CD14-positive monocyte (primary cell): ENCODE data around the gene TCEANC. TPM values are rescaled to one million over a fixed set of nuclear protein-coding genes. Genes with fewer than 3 reads are reported as not detected.

ENCODE experiments used
- DNase-seq, 3 donors: peaks; one replicate each; pipeline ENCODE4 v3.0.0-alpha.2; 2011 to 2022
- H2AFZ ChIP-seq: 2 replicates; pipeline ENCODE4 v1.6.0; 2012; ENCODE audit warnings: mild to moderate bottlenecking, low read depth, low read length, inconsistent platforms; ENCODE audit not compliant: insufficient read depth, poor library complexity, severe bottlenecking
- H3K27ac ChIP-seq, 2 donors: 1 replicate in 1 of 2; 2 replicates in 1 of 2; pipeline ENCODE4 v1.5.1; 2012 to 2013; ENCODE audit warnings: low read length in 2 of 2, control low read depth in 1 of 2, inconsistent platforms in 1 of 2, low read depth in 1 of 2, mild to moderate bottlenecking in 1 of 2
- H3K27me3 ChIP-seq, 2 donors: one replicate each; pipeline versions ENCODE4 v1.6.0 to v1.6.1; 2011 to 2013; ENCODE audit warnings: low read length in 2 of 2; ENCODE audit not compliant: control insufficient read depth in 2 of 2, insufficient read depth in 2 of 2
- H3K36me3 ChIP-seq, 2 donors: replicated peaks in 1 of 2; 1 replicate in 1 of 2; 2 replicates in 1 of 2; pipeline versions ENCODE4 v1.5.1 to v1.6.1; 2012 to 2013; ENCODE audit warnings: low read length in 2 of 2, control low read depth in 1 of 2, inconsistent platforms in 1 of 2, mild to moderate bottlenecking in 1 of 2; ENCODE audit not compliant: insufficient read depth in 2 of 2, control insufficient read depth in 1 of 2
- H3K4me1 ChIP-seq, 2 donors: 1 replicate in 1 of 2; 2 replicates in 1 of 2; pipeline versions ENCODE4 v1.5.1 to v1.6.1; 2012 to 2013; ENCODE audit warnings: low read length in 2 of 2, control low read depth in 1 of 2, inconsistent platforms in 1 of 2, mild to moderate bottlenecking in 1 of 2, moderate library complexity in 1 of 2; ENCODE audit not compliant: insufficient read depth in 2 of 2, control insufficient read depth in 1 of 2
- H3K4me2 ChIP-seq: replicated peaks from 2 replicates; pipeline ENCODE3; 2012; ENCODE audit warnings: low read length, moderate library complexity, mild to moderate bottlenecking; ENCODE audit not compliant: poor library complexity, severe bottlenecking; ENCODE audit errors: extremely low read depth
- H3K4me3 ChIP-seq, 3 experiments: fragments of 200-600 bp in 1 of 3; sonication (generic) in 1 of 3; replicated peaks in 1 of 3; 1 replicate in 2 of 3; 2 replicates in 1 of 3; pipeline ENCODE4 v1.5.1; 2011 to 2013; ENCODE audit warnings: low read length in 3 of 3, mild to moderate bottlenecking in 3 of 3, control low read depth in 2 of 3, low read depth in 2 of 3, inconsistent platforms in 1 of 3, moderate library complexity in 1 of 3
- H3K79me2 ChIP-seq: 2 replicates; pipeline ENCODE4 v1.6.0; 2012; ENCODE audit warnings: mild to moderate bottlenecking, control low read depth, inconsistent platforms, low read length, moderate library complexity; ENCODE audit not compliant: insufficient read depth
- H3K9ac ChIP-seq: 2 replicates; pipeline ENCODE4 v1.6.0; 2017; ENCODE audit warnings: low read length, mild to moderate bottlenecking; ENCODE audit not compliant: insufficient read depth, poor library complexity, severe bottlenecking
- H3K9me3 ChIP-seq, 2 donors: replicated peaks in 1 of 2; 1 replicate in 1 of 2; 2 replicates in 1 of 2; pipeline versions ENCODE4 v1.5.1 to v1.6.1; 2012 to 2013; ENCODE audit warnings: low read length in 2 of 2, control low read depth in 1 of 2; ENCODE audit not compliant: control insufficient read depth in 1 of 2, insufficient read depth in 1 of 2
- H4K20me1 ChIP-seq: 2 replicates; pipeline ENCODE4 v1.6.0; 2012; ENCODE audit warnings: mild to moderate bottlenecking, low read length, control low read depth, moderate library complexity; ENCODE audit not compliant: insufficient read depth
- H3K27ac Mint-ChIP-seq, 7 donors: one replicate each; pipeline ENCODE4 v1.8.0; 2020; ENCODE audit warnings: mild to moderate bottlenecking in 7 of 7, mixed read lengths in 7 of 7, moderate library complexity in 6 of 7, inconsistent platforms in 2 of 7
- H3K27me3 Mint-ChIP-seq, 3 donors: one replicate each; pipeline ENCODE4 v1.8.0; 2021 to 2022; ENCODE audit warnings: low read depth in 3 of 3, mild to moderate bottlenecking in 3 of 3, mixed read lengths in 3 of 3, moderate library complexity in 3 of 3, inconsistent platforms in 1 of 3
- H3K36me3 Mint-ChIP-seq, 2 donors: one replicate each; pipeline ENCODE4 v1.8.0; 2020; ENCODE audit warnings: mixed read lengths in 2 of 2, inconsistent platforms in 1 of 2, mild to moderate bottlenecking in 1 of 2
- H3K4me1 Mint-ChIP-seq: one replicate; pipeline ENCODE4 v1.8.0; 2020; ENCODE audit warnings: mild to moderate bottlenecking, mixed read lengths
- H3K4me3 Mint-ChIP-seq, 2 donors: one replicate each; pipeline ENCODE4 v1.8.0; 2020; ENCODE audit warnings: mild to moderate bottlenecking in 2 of 2, mixed read lengths in 2 of 2, moderate library complexity in 1 of 2
- H3K9me3 Mint-ChIP-seq, 7 donors: one replicate each; pipeline ENCODE4 v1.8.0; 2020 to 2022; ENCODE audit warnings: mixed read lengths in 7 of 7, mild to moderate bottlenecking in 6 of 7, moderate library complexity in 6 of 7, inconsistent platforms in 2 of 7
- WGBS: methylation state at CpG from one replicate; pipeline ENCODE4 v1.1.5; 2013; ENCODE audit warnings: missing lambda C conversion rate; ENCODE audit not compliant: insufficient coverage; 5-methylcytosine and 5-hydroxymethylcytosine counted together
- intact Hi-C, 2 donors: fragments of 100-400 bp; cut with micrococcal nuclease; formaldehyde crosslinking; loops; one replicate each; pipeline versions ENCODE4 v1.15.0 to v1.15.1; 2023
- polyA plus RNA-seq, 3 donors: library from polyadenylated mRNA; depleted of rRNA in 1 of 3; unstranded in 2 of 3; stranded (reverse) in 1 of 3; fragments of 300-500 nt in 2 of 3; fragments of >200 nt in 1 of 3; fragmentation: Illumina TruSeq in 2 of 3; gene quantifications; 1 replicate in 2 of 3; 2 replicates in 1 of 3; pipeline ENCODE4 v1.2.3, GENCODE V29; 2012 to 2021
- TF ChIP-seq, protein P1 (sequence below): fragments of 200-600 bp; IDR thresholded peaks from one replicate; pipeline ENCODE4 v1.8.0; 2022; ENCODE audit warnings: antibody characterized with exemption, mild to moderate bottlenecking

Gene TCEANC
- polyA plus RNA-seq, 3 donors: 1.6 to 2.8 (median 1.9) TPM

DNA sequence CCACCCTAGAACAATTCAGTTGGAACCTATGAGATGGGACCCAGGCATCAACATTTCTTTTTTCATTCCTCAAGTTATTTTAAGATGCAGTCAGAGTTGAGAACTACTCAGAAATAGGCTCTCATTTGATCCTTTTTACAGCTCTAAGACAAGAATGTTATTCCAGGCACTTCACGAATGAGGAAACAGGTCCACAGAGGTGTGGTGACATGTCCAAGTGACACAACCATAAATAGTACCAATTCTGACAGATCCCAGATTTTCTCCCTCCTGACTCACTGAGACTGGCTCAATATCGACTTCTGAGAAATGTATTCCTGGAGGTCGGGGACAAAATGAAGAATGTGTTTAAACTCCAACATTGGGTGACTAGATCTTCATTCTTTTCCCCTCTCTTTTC, 11.1 kb downstream of the TCEANC start:
- no CpG with 5 or more reads among the region's 3 CpGs for WGBS
- peak overlapping the region in 6 of 7 donors; percentile 9 to 94 (median 58) for H3K27ac Mint-ChIP-seq
- H3K27ac ChIP-seq: peak overlapping the region in 1 of 2 donors; percentile 68
- TF ChIP-seq, protein P1, sequence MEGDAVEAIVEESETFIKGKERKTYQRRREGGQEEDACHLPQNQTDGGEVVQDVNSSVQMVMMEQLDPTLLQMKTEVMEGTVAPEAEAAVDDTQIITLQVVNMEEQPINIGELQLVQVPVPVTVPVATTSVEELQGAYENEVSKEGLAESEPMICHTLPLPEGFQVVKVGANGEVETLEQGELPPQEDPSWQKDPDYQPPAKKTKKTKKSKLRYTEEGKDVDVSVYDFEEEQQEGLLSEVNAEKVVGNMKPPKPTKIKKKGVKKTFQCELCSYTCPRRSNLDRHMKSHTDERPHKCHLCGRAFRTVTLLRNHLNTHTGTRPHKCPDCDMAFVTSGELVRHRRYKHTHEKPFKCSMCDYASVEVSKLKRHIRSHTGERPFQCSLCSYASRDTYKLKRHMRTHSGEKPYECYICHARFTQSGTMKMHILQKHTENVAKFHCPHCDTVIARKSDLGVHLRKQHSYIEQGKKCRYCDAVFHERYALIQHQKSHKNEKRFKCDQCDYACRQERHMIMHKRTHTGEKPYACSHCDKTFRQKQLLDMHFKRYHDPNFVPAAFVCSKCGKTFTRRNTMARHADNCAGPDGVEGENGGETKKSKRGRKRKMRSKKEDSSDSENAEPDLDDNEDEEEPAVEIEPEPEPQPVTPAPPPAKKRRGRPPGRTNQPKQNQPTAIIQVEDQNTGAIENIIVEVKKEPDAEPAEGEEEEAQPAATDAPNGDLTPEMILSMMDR: no peak
- H3K9ac ChIP-seq: no peak overlapping the region
- H3K79me2 ChIP-seq: peaks cover 3% of the 10 kb centered on the region
- intact Hi-C loops: no loop called here
- peak in 1 of 3 donors; percentile 57 for DNase-seq
- no peak overlapping the region for H3K4me3 ChIP-seq
- no peak overlapping the region for H3K4me2 ChIP-seq
- H3K9me3 Mint-ChIP-seq: peaks cover 0 to 3% (median 0%) of the 10 kb centered on the region in 7 donors
- peaks cover 0 to 2% of the 10 kb centered on the region in 2 donors for H3K36me3 ChIP-seq
- no peaks in the 10 kb centered on the region for H4K20me1 ChIP-seq
- peaks cover 5% of the 10 kb centered on the region in 2 donors for H3K36me3 Mint-ChIP-seq
- peaks cover 0 to 8% (median 0%) of the 10 kb centered on the region in 3 donors for H3K27me3 Mint-ChIP-seq
- no peak overlapping the region for H2AFZ ChIP-seq
- no peaks in the 10 kb centered on the region for H3K9me3 ChIP-seq
- H3K4me1 ChIP-seq: peaks cover 58 to 59% of the 10 kb centered on the region in 2 donors
- H3K27me3 ChIP-seq: peaks cover 0 to 2% of the 10 kb centered on the region in 2 donors
- peaks cover 54% of the 10 kb centered on the region for H3K4me1 Mint-ChIP-seq
- H3K4me3 Mint-ChIP-seq: no peak overlapping the region

DNA sequence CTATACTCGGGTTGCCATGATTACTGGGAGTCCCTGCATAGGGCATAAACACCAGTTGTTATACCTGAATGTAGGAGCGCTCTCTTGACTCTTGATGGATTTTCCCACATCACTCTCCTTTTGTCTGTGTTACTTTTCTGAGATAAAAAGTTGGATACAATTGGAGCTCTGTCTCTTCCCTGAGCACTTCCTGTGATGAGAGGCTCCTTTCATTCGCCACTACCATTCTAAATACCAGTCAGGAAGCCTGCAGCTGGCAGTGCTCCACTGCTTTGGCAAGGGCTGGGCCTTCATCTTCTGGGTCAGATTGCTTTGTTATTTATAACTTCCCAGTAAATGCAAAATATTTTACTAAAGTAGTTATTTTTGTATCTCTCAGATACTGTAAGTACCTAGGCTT, 13.9 kb downstream of the TCEANC start:
- peaks cover 0 to 3% (median 0%) of the 10 kb centered on the region in 7 donors for H3K9me3 Mint-ChIP-seq
- no CpG with 5 or more reads among the region's 3 CpGs for WGBS
- H3K4me3 Mint-ChIP-seq: no peak overlapping the region
- intact Hi-C loops: no loop called here
- Histone ChIP-seq H3K27me3 (peaks cover 0 to 2% of the 10 kb centered on the region in 2 donors), H3K79me2 (peaks cover 3% of the 10 kb centered on the region), H3K4me2 (no peak overlapping the region), H3K27ac (no peak overlapping the region), H3K36me3 (no peaks in the 10 kb centered on the region), H3K9me3 (no peaks in the 10 kb centered on the region), H3K4me3 (no peak overlapping the region), H3K4me1 (peaks cover 48 to 54% of the 10 kb centered on the region in 2 donors), H3K9ac (no peak overlapping the region), H2AFZ (no peak overlapping the region), H4K20me1 (no peaks in the 10 kb centered on the region)
- DNase-seq: no peak
- peaks cover 0 to 13% (median 0%) of the 10 kb centered on the region in 3 donors for H3K27me3 Mint-ChIP-seq
- H3K4me1 Mint-ChIP-seq: peaks cover 49% of the 10 kb centered on the region
- TF ChIP-seq, protein P1: no peak
- H3K27ac Mint-ChIP-seq: peak overlapping the region in 2 of 7 donors; percentile 40 to 47
- H3K36me3 Mint-ChIP-seq: peaks cover 4 to 7% of the 10 kb centered on the region in 2 donors
